ENCODE data around the gene TGFBR3.

The TGFBR3 gene

DNA sequence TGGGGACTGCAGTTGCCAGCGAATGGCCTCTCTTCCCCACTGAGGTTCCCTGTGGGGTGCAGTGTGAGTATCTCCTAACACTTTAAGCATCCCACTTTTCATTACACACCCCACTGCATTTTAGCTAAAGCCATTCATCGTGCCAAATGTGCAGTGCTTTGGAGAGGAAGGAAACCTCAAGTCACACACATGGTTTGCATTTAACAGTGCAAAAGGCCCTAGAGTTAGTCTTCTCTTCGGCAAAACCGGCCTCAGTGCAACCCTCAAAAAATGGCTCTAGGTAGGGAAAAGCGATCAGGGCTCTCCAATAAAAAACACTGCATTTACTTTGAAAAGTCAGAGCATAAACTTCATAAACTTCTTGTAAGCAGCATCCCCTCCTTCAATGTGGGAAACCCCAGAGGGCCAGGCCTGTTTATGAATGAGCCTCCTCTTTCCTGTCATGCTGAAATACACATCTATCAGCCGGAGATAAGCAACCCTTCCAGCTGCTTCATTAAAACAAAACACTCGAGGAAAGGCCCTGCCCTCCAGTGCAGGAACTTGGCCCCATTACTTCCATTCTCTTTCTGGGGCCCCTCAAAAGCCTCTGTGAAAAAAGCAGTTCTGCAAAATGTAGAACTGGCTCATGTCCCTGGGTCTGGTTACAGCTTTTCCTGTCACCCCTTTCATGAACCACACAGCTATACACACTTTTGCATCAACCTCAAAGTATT is 201.3 kb downstream of the TGFBR3 start:
- Histone ChIP-seq H3K4me3 (ENCODE audit: low read depth, low read length) (no peak overlapping the region), H3K36me3 (ENCODE audit: control insufficient read depth in 2 of 2, insufficient read depth in 1 of 2, low read length in 2 of 2) (peaks cover 0 to 4% of the 10 kb centered on the region in 2 experiments; a peak in 1 of 3 replicates), H3K9me3 (ENCODE audit: control insufficient read depth, insufficient read depth, low read depth, low read length) (no peaks in the 10 kb centered on the region), H3K4me1 (ENCODE audit: control insufficient read depth, insufficient read depth, low read length) (0 out of 2 replicates have a peak, but pooled peaks cover 4% of the 10 kb centered on the region), H3K27ac (ENCODE audit: extremely low read depth, low read depth, low read length) (no peak overlapping the region)
- TF ChIP-seq, protein P1, sequence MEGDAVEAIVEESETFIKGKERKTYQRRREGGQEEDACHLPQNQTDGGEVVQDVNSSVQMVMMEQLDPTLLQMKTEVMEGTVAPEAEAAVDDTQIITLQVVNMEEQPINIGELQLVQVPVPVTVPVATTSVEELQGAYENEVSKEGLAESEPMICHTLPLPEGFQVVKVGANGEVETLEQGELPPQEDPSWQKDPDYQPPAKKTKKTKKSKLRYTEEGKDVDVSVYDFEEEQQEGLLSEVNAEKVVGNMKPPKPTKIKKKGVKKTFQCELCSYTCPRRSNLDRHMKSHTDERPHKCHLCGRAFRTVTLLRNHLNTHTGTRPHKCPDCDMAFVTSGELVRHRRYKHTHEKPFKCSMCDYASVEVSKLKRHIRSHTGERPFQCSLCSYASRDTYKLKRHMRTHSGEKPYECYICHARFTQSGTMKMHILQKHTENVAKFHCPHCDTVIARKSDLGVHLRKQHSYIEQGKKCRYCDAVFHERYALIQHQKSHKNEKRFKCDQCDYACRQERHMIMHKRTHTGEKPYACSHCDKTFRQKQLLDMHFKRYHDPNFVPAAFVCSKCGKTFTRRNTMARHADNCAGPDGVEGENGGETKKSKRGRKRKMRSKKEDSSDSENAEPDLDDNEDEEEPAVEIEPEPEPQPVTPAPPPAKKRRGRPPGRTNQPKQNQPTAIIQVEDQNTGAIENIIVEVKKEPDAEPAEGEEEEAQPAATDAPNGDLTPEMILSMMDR (tag by site-specific recombination; IDR thresholded peaks at IDR 0.05): no peak
- TF ChIP-seq ZNF792 (tag by site-specific recombination; IDR thresholded peaks at IDR 0.05): no peak
- no peak for TF ChIP-seq ZBTB8A (tag by site-specific recombination; IDR thresholded peaks at IDR 0.05)
- no peak for TF ChIP-seq ZNF174 (tag by site-specific recombination; IDR thresholded peaks at IDR 0.05)
- ChIA-PET POLR2A (interaction anchor here (0.7 kb wide), 1 partner anchor 614 kb away, joined by 7 read pairs; no protein-coding TSS in a partner anchor), CTCF (no interaction called here)

DNA sequence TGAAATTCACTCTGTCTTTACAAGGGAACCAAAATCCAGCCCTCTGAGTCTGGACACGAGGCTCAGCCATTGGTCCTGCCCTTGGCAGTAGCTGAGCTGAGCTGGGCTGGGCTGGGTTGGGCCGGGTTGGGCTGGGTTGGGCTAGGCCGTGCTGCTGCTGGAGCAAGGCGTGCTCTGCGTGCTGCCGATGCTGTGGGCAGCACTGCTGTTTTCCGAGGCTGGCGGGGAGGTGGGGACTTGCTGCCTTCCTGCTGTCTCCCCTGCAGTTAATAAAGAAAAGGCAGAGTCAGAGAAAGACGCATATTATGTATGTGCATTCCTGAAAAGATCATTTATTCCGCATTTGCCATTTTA is 202.4 kb downstream of the TGFBR3 start:
- ChIA-PET CTCF (no interaction called here), POLR2A (no interaction called here)
- no peak overlapping the region for H3K27ac ChIP-seq (ENCODE audit: extremely low read depth, low read depth, low read length)
- peaks cover 0 to 4% of the 10 kb centered on the region in 2 experiments; a peak in 1 of 3 replicates for H3K36me3 ChIP-seq (ENCODE audit: control insufficient read depth in 2 of 2, insufficient read depth in 1 of 2, low read length in 2 of 2)
- H3K4me3 ChIP-seq (ENCODE audit: low read depth, low read length): no peak overlapping the region
- no peak for TF ChIP-seq ZNF555 (tag by site-specific recombination; conservative IDR thresholded peaks at IDR 0.05)
- TF ChIP-seq, protein P2, sequence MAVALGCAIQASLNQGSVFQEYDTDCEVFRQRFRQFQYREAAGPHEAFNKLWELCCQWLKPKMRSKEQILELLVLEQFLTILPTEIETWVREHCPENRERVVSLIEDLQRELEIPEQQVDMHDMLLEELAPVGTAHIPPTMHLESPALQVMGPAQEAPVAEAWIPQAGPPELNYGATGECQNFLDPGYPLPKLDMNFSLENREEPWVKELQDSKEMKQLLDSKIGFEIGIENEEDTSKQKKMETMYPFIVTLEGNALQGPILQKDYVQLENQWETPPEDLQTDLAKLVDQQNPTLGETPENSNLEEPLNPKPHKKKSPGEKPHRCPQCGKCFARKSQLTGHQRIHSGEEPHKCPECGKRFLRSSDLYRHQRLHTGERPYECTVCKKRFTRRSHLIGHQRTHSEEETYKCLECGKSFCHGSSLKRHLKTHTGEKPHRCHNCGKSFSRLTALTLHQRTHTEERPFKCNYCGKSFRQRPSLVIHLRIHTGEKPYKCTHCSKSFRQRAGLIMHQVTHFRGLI (tag by site-specific recombination; IDR thresholded peaks at IDR 0.05): peak; percentile 81
- TF ChIP-seq, protein P3, sequence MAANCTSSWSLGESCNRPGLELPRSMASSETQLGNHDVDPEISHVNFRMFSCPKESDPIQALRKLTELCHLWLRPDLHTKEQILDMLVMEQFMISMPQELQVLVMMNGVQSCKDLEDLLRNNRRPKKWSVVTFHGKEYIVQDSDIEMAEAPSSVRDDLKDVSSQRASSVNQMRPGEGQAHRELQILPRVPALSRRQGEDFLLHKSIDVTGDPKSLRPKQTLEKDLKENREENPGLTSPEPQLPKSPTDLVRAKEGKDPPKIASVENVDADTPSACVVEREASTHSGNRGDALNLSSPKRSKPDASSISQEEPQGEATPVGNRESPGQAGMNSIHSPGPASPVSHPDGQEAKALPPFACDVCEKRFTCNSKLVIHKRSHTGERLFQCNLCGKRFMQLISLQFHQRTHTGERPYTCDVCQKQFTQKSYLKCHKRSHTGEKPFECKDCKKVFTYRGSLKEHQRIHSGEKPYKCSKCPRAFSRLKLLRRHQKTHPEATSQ (tag by site-specific recombination; IDR thresholded peaks at IDR 0.05): no peak
- H3K9me3 ChIP-seq (ENCODE audit: control insufficient read depth, insufficient read depth, low read depth, low read length): no peaks in the 10 kb centered on the region
- H3K4me1 ChIP-seq (ENCODE audit: control insufficient read depth, insufficient read depth, low read length): no peaks in the 10 kb centered on the region

DNA sequence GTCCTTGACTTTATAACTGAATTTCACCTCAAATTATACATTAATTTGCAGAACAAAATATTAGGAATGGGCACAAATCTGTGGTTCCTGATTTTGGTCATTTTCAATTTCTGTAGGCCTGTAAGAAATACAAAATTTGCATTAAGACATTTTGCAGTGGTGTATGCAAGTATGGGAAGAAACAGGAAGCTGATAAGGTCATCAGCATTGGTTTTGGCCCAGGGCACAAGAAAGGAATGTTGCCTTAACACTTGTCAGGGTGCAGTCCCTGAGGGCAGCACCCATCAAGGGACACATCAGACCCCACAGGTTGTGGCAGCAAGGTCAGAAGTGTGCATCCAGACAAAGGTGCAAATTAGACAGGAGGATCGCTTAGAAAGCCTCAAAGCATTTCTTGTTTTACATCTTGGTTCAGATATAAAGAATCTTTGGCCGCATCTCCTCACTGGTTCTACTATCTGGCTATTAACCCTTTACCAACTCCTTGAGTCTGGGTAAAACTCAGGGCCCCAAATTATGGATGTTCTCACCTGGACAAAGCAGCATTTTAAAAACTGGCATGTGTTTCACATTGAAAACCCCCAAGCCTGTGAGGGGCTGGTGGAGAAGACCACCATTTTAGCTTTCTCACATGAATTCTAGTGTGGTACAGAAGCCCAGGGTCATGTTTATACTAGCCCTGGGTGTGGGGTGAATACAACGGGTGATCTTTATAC is 202.9 kb downstream of the TGFBR3 start:
- no peak for TF ChIP-seq ZBTB1 (tag by site-specific recombination; IDR thresholded peaks at IDR 0.05)
- TF ChIP-seq, protein P4, sequence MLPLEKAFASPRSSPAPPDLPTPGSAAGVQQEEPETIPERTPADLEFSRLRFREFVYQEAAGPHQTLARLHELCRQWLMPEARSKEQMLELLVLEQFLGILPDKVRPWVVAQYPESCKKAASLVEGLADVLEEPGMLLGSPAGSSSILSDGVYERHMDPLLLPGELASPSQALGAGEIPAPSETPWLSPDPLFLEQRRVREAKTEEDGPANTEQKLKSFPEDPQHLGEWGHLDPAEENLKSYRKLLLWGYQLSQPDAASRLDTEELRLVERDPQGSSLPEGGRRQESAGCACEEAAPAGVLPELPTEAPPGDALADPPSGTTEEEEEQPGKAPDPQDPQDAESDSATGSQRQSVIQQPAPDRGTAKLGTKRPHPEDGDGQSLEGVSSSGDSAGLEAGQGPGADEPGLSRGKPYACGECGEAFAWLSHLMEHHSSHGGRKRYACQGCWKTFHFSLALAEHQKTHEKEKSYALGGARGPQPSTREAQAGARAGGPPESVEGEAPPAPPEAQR (tag by site-specific recombination; IDR thresholded peaks at IDR 0.05): no peak
- no peak for TF ChIP-seq KLF9 (tag by site-specific recombination; IDR thresholded peaks at IDR 0.05; ENCODE audit: low read depth)
- TF ChIP-seq KLF16 (tag by site-specific recombination; IDR thresholded peaks at IDR 0.05): no peak
- CTCF ChIA-PET: no interaction called here
- H3K9me3 ChIP-seq (ENCODE audit: control insufficient read depth, insufficient read depth, low read depth, low read length): no peaks in the 10 kb centered on the region
- no peaks in the 10 kb centered on the region for H3K4me1 ChIP-seq (ENCODE audit: control insufficient read depth, insufficient read depth, low read length)
- H3K36me3 ChIP-seq (ENCODE audit: control insufficient read depth in 2 of 2, insufficient read depth in 1 of 2, low read length in 2 of 2): peaks cover 0 to 4% of the 10 kb centered on the region in 2 experiments; a peak in 1 of 3 replicates
- no peak overlapping the region for H3K4me3 ChIP-seq (ENCODE audit: low read depth, low read length)
- no peak overlapping the region for H3K27ac ChIP-seq (ENCODE audit: extremely low read depth, low read depth, low read length)
- POLR2A ChIA-PET: no interaction called here
